SK-N-SH (cell line): Measurements from ENCODE around the gene HS2ST1. TPM values are rescaled to one million over a fixed set of nuclear protein-coding genes. Genes with fewer than 3 reads are reported as not detected.

Experiments used
- CTCF ChIA-PET: fragments of 300-600, 350-600 bp; formaldehyde crosslinking; extraction: SDS; loops from one replicate; lab custom pipeline; 2021; lab: Yijun Ruan, JAX
- POLR2A ChIA-PET: fragments of 350-600 bp; sonication (Branson Sonifier 250); formaldehyde crosslinking; extraction: SDS; loops from one replicate; lab custom pipeline; 2020; ENCODE audit warnings: antibody characterized with exemption, inconsistent platforms; lab: Yijun Ruan, JAX
- DNase-seq: peaks from one replicate; pipeline ENCODE4 v3.0.0; 2012
- H2AFZ ChIP-seq: fragments of 200-600 bp; sonication (generic); 2 replicates; pipeline ENCODE4 v1.8.1; 2016; ENCODE audit warnings: antibody characterized with exemption, mild to moderate bottlenecking, low read depth
- H3F3A ChIP-seq: fragments of 200-600 bp; sonication (generic); replicated peaks from 2 replicates; pipeline ENCODE3; 2016; ENCODE audit warnings: antibody characterized with exemption, mild to moderate bottlenecking; ENCODE audit not compliant: insufficient read depth
- H3K27ac ChIP-seq, 2 experiments: fragments of 200-500 bp in 1 of 2; fragments of 200-600 bp in 1 of 2; sonication (Bioruptor generic) in 1 of 2; sonication (generic), shearing (Covaris generic) in 1 of 2; 2 replicates each; pipeline versions ENCODE4 v1.5.1 to v1.6.1; 2014 to 2016; ENCODE audit warnings: low read depth in 2 of 2, inconsistent platforms in 1 of 2, low read length in 1 of 2, mild to moderate bottlenecking in 1 of 2, mixed read lengths in 1 of 2
- H3K27me3 ChIP-seq: fragments of 200-600 bp; sonication (generic), shearing (Covaris generic); 2 replicates; pipeline ENCODE4 v1.6.1; 2016; ENCODE audit warnings: mixed run types; ENCODE audit not compliant: insufficient read depth
- H3K36me3 ChIP-seq, 2 experiments: fragments of 200-500 bp in 1 of 2; fragments of 200-600 bp in 1 of 2; sonication (Bioruptor generic) in 1 of 2; sonication (generic) in 1 of 2; replicated peaks in 1 of 2; 2 replicates each; pipeline versions ENCODE3 to v1.5.1; 2014 to 2016; ENCODE audit warnings: low read length in 1 of 2, mild to moderate bottlenecking in 1 of 2; ENCODE audit not compliant: insufficient read depth in 2 of 2, control insufficient read depth in 1 of 2
- H3K4me1 ChIP-seq, 2 experiments: fragments of 200-500 bp in 1 of 2; fragments of 200-600 bp in 1 of 2; sonication (Bioruptor generic) in 1 of 2; sonication (generic), shearing (Covaris generic) in 1 of 2; 2 replicates each; pipeline versions ENCODE4 v1.5.1 to v1.6.1; 2014 to 2016; ENCODE audit warnings: low read depth in 1 of 2, low read length in 1 of 2, mixed run types in 1 of 2; ENCODE audit not compliant: insufficient read depth in 2 of 2, control insufficient read depth in 1 of 2
- H3K4me2 ChIP-seq: fragments of 200-600 bp; sonication (generic), shearing (Covaris generic); 2 replicates; pipeline ENCODE4 v1.6.1; 2017; ENCODE audit warnings: mixed run types
- H3K4me3 ChIP-seq, 2 experiments: fragments of 200-500 bp in 1 of 2; fragments of 200-600 bp in 1 of 2; sonication (Bioruptor generic) in 1 of 2; sonication (generic), shearing (Covaris generic) in 1 of 2; 2 replicates each; pipeline versions ENCODE4 v1.5.1 to v1.8.1; 2014 to 2016; ENCODE audit warnings: low read depth in 2 of 2, inconsistent platforms in 1 of 2, low read length in 1 of 2, mild to moderate bottlenecking in 1 of 2, mixed read lengths in 1 of 2, moderate library complexity in 1 of 2
- H3K79me2 ChIP-seq: fragments of 200-600 bp; sonication (generic); 2 replicates; pipeline ENCODE4 v1.8.1; 2017; ENCODE audit warnings: mild to moderate bottlenecking; ENCODE audit not compliant: insufficient read depth
- H3K9ac ChIP-seq: fragments of 200-600 bp; sonication (generic); 2 replicates; pipeline ENCODE4 v1.6.1; 2017; ENCODE audit warnings: mixed run types
- H3K9me2 ChIP-seq: fragments of 200-600 bp; sonication (generic); 2 replicates; pipeline ENCODE4 v1.6.1; 2017; ENCODE audit warnings: mixed run types
- H3K9me3 ChIP-seq: fragments of 200-600 bp; sonication (generic); 2 replicates; pipeline ENCODE4 v1.6.1; 2017; ENCODE audit warnings: mixed run types, mild to moderate bottlenecking, moderate library complexity
- H4K20me1 ChIP-seq: fragments of 200-600 bp; sonication (generic); 2 replicates; pipeline ENCODE4 v1.6.1; 2017; ENCODE audit warnings: mild to moderate bottlenecking, mixed run types; ENCODE audit not compliant: insufficient read depth
- ELF1 ChIP-seq: IDR thresholded peaks from 2 replicates; pipeline ENCODE4 v1.4.0; 2012
- EP300 ChIP-seq, 2 experiments: IDR thresholded peaks; 2 replicates each; pipeline versions ENCODE4 v1.4.0 to v1.6.1; 2012; ENCODE audit warnings: borderline replicate concordance in 1 of 2, low read depth in 1 of 2, low read length in 1 of 2
- FOSL2 ChIP-seq: IDR thresholded peaks from 2 replicates; pipeline ENCODE4 v1.4.0; 2012; ENCODE audit warnings: low read depth, mild to moderate bottlenecking, moderate library complexity, borderline replicate concordance
- FOXM1 ChIP-seq: IDR thresholded peaks from 2 replicates; pipeline ENCODE4 v1.4.0; 2012; ENCODE audit warnings: low read depth, mild to moderate bottlenecking
- GATA2 ChIP-seq: sonication (generic); formaldehyde crosslinking; IDR thresholded peaks from 2 replicates; pipeline ENCODE4 v1.5.0; 2020; ENCODE audit warnings: mild to moderate bottlenecking, missing genetic modification reagents
- JUND ChIP-seq: IDR thresholded peaks from 2 replicates; pipeline ENCODE4 v1.4.0; 2012
- MEF2A ChIP-seq: IDR thresholded peaks from 2 replicates; pipeline ENCODE4 v1.4.0; 2012; ENCODE audit warnings: low read depth, borderline replicate concordance
- PBX3 ChIP-seq: IDR thresholded peaks from 2 replicates; pipeline ENCODE4; 2012
- RAD21 ChIP-seq: IDR thresholded peaks from 2 replicates; pipeline ENCODE4 v1.6.1; 2012; ENCODE audit warnings: mild to moderate bottlenecking, low read length
- REST ChIP-seq: IDR thresholded peaks from 2 replicates; pipeline ENCODE4 v1.6.1; 2012; ENCODE audit warnings: mild to moderate bottlenecking, low read depth, low read length, moderate library complexity
- TCF12 ChIP-seq: IDR thresholded peaks from 2 replicates; pipeline ENCODE4 v1.4.0; 2012
- TEAD4 ChIP-seq: IDR thresholded peaks from 2 replicates; pipeline ENCODE4 v1.4.0; 2012; ENCODE audit warnings: mild to moderate bottlenecking, borderline replicate concordance; ENCODE audit not compliant: insufficient read depth
- USF1 ChIP-seq: IDR thresholded peaks from 2 replicates; pipeline ENCODE4 v1.4.0; 2012; ENCODE audit warnings: low read depth, borderline replicate concordance
- USF2 ChIP-seq: fragments of 150-350 bp; IDR thresholded peaks from 2 replicates; pipeline ENCODE4 v1.6.1; 2017; ENCODE audit warnings: antibody characterized with exemption, low read length, low read depth, borderline replicate concordance
- WGBS: methylation state at CpG from one replicate; pipeline ENCODE4 v1.1.6; 2017; ENCODE audit warnings: low lambda C conversion rate; 5-methylcytosine and 5-hydroxymethylcytosine counted together
- polyA plus RNA-seq, 3 experiments: library from polyadenylated mRNA; depleted of rRNA; stranded (reverse); fragments of >200 nt; gene quantifications; 2 replicates each; pipeline ENCODE4 v1.2.3, GENCODE V29; 2012

Gene HS2ST1
- polyA plus RNA-seq, 1 of the 3 experiments (the other 2 are of a cell fraction) = 16.6 TPM

- H3K9me3 ChIP-seq = no peaks in the 10 kb centered on the region
- no peaks in the 10 kb centered on the region for H3K9me2 ChIP-seq
- H3K36me3 ChIP-seq = no peaks in the 10 kb centered on the region
- 73% methylated on average over 4 of the region's 4 CpGs for WGBS
- H3K4me3 ChIP-seq = no peak overlapping the region
- POLR2A ChIA-PET = no interaction called here
- 0 out of 2 replicates have a peak overlapping the region, but pooled peaks have one; percentile 0 for H3K4me2 ChIP-seq
- peak overlapping the region in 1 of 2 experiments; percentile 52; a peak in 3 of 4 replicates for H3K27ac ChIP-seq
- peaks cover 12% of the 10 kb centered on the region for H3F3A ChIP-seq
- no peaks in the 10 kb centered on the region for H3K27me3 ChIP-seq
- H2AFZ ChIP-seq = peak overlapping the region; percentile 5; the same call in 1 of the 2 replicates
- H4K20me1 ChIP-seq = no peaks in the 10 kb centered on the region
- CTCF ChIA-PET = interaction anchor here (1.0 kb wide), 1 partner anchor 9 kb away, joined by 3 read pairs; no protein-coding TSS in a partner anchor
- no peaks in the 10 kb centered on the region; a peak in 1 of 4 replicates for H3K4me1 ChIP-seq
- TF ChIP-seq EP300 (IDR thresholded peaks at IDR 0.05; ENCODE audit: borderline replicate concordance in 1 of 2, low read depth in 1 of 2, low read length in 1 of 2) = no peak
- TF ChIP-seq FOSL2 = peak; percentile 50; the same call in 1 of the 2 replicates
- no peak for TF ChIP-seq PBX3
- TF ChIP-seq JUND = 0 out of 2 replicates have a peak, but pooled peaks have one; percentile 36
- peak; percentile 54; the same call in 1 of the 2 replicates for TF ChIP-seq ELF1
- no peak for DNase-seq
- H3K79me2 ChIP-seq = no peaks in the 10 kb centered on the region
- H3K9ac ChIP-seq = no peak overlapping the region
Measured at GRCh38 chr1:87093286-87093685, 178.9 kb downstream of the HS2ST1 start.

GRCh38 chr1:87094238-87094637 is 179.8 kb downstream of the HS2ST1 start:
- CTCF ChIA-PET = interaction anchor here (1.2 to 4.2 kb wide), 3 partner anchors 9 to 261 kb away, joined by 5 to 40 read pairs (median 5); no protein-coding TSS in a partner anchor
- no peaks in the 10 kb centered on the region for H3K79me2 ChIP-seq
- no peaks in the 10 kb centered on the region for H3K9me2 ChIP-seq
- H3K4me3 ChIP-seq = no peak overlapping the region
- H3K36me3 ChIP-seq = no peaks in the 10 kb centered on the region
- H3F3A ChIP-seq = peaks cover 12% of the 10 kb centered on the region
- H3K9ac ChIP-seq = no peak overlapping the region
- POLR2A ChIA-PET = no interaction called here
- peak overlapping the region in 1 of 2 experiments; percentile 52; a peak in 1 of 4 replicates for H3K27ac ChIP-seq
- H3K4me1 ChIP-seq = no peaks in the 10 kb centered on the region; a peak in 1 of 4 replicates
- no peaks in the 10 kb centered on the region for H4K20me1 ChIP-seq
- no peaks in the 10 kb centered on the region for H3K27me3 ChIP-seq
- 94% methylated on average over 2 of the region's 2 CpGs for WGBS
- H3K4me2 ChIP-seq = no peak overlapping the region
- TF ChIP-seq GATA2 (CRISPR knock-in tag) = no peak
- no peak for TF ChIP-seq MEF2A
- TF ChIP-seq, all 33 proteins: peak for 0
- no peak overlapping the region for H2AFZ ChIP-seq
- no peak for DNase-seq
- H3K9me3 ChIP-seq = no peaks in the 10 kb centered on the region

GRCh38 chr1:87100271-87100670 is 185.8 kb downstream of the HS2ST1 start:
- H3K9ac ChIP-seq = no peak overlapping the region
- no peak for DNase-seq
- H4K20me1 ChIP-seq = no peaks in the 10 kb centered on the region
- POLR2A ChIA-PET = no interaction called here
- WGBS = no CpG with 5 or more reads among the region's 1 CpG
- H3K27me3 ChIP-seq = no peaks in the 10 kb centered on the region
- H3F3A ChIP-seq = no peaks in the 10 kb centered on the region
- H3K36me3 ChIP-seq = no peaks in the 10 kb centered on the region
- CTCF ChIA-PET = interaction anchor here (2.1 kb wide), 1 partner anchor 17 kb away, joined by 10 read pairs; no protein-coding TSS in a partner anchor
- no peaks in the 10 kb centered on the region for H3K9me2 ChIP-seq
- H3K27ac ChIP-seq = no peak overlapping the region
- H2AFZ ChIP-seq = no peak overlapping the region
- H3K4me2 ChIP-seq = no peak overlapping the region
- H3K79me2 ChIP-seq = no peaks in the 10 kb centered on the region
- no peak overlapping the region for H3K4me3 ChIP-seq
- H3K4me1 ChIP-seq = no peaks in the 10 kb centered on the region; a peak in 2 of 4 replicates
- H3K9me3 ChIP-seq = no peaks in the 10 kb centered on the region
- TF ChIP-seq USF1 (no peak), REST (no peak), TCF12 (no peak), RAD21 (no peak), TEAD4 (no peak), JUND (no peak), USF2 (no peak), FOXM1 (no peak)
